HG02840 (cell line): ENCODE data around the gene RAPGEF5.

Experiments
- ATAC-seq: cut with Tn5 transposase; IDR thresholded peaks from one replicate; pipeline ENCODE4 v1.9.1; 2021; ENCODE audit warnings: mild to moderate bottlenecking, moderate library complexity, moderate number of reproducible peaks; ENCODE audit not compliant: unreplicated experiment, low FRiP score

The RAPGEF5 gene

GRCh38 chr7:22351878-22352277, 5.1 kb downstream of the RAPGEF5 start:
- ATAC-seq: no peak

- peak; percentile 53 for ATAC-seq
Observed at GRCh38 chr7:22351329-22351692, 5.6 kb downstream of the RAPGEF5 start.

GRCh38 chr7:22350466-22351328, 6.3 kb downstream of the RAPGEF5 start:
- peak; percentile 43 for ATAC-seq

GRCh38 chr7:22348379-22348778, 8.6 kb downstream of the RAPGEF5 start:
- no peak for ATAC-seq

- no peak for ATAC-seq
Observed at GRCh38 chr7:22346383-22347107, 10.4 kb downstream of the RAPGEF5 start.

GRCh38 chr7:22344655-22345054, 12.3 kb downstream of the RAPGEF5 start:
- no peak for ATAC-seq

- ATAC-seq: no peak
Observed at GRCh38 chr7:22343612-22344011, 13.3 kb downstream of the RAPGEF5 start.

GRCh38 chr7:22343071-22343470, 13.9 kb downstream of the RAPGEF5 start:
- no peak for ATAC-seq

GRCh38 chr7:22339725-22340390, 17.1 kb downstream of the RAPGEF5 start:
- ATAC-seq: no peak

GRCh38 chr7:22338877-22339276, 18.1 kb downstream of the RAPGEF5 start:
- no peak for ATAC-seq

GRCh38 chr7:22338411-22338810, 18.5 kb downstream of the RAPGEF5 start:
- ATAC-seq: no peak

- no peak for ATAC-seq
Observed at GRCh38 chr7:22333680-22334141, 23.2 kb downstream of the RAPGEF5 start.

- ATAC-seq: no peak
Observed at GRCh38 chr7:22332461-22332870, 24.5 kb downstream of the RAPGEF5 start.

- ATAC-seq: no peak
Observed at GRCh38 chr7:22331704-22332103, 25.2 kb downstream of the RAPGEF5 start.

- ATAC-seq: no peak
Observed at GRCh38 chr7:22330903-22331302, 26.1 kb downstream of the RAPGEF5 start.

- ATAC-seq: no peak
Observed at GRCh38 chr7:22329816-22330524, 27.0 kb downstream of the RAPGEF5 start.

GRCh38 chr7:22326181-22326580, 30.8 kb downstream of the RAPGEF5 start:
- no peak for ATAC-seq

GRCh38 chr7:22325671-22326070, 31.3 kb downstream of the RAPGEF5 start:
- no peak for ATAC-seq

- no peak for ATAC-seq
Observed at GRCh38 chr7:22323714-22324113, 33.2 kb downstream of the RAPGEF5 start.

- no peak for ATAC-seq
Observed at GRCh38 chr7:22320416-22320815, 36.5 kb downstream of the RAPGEF5 start.
